ENCODE data around the gene DPP10.

DNA sequence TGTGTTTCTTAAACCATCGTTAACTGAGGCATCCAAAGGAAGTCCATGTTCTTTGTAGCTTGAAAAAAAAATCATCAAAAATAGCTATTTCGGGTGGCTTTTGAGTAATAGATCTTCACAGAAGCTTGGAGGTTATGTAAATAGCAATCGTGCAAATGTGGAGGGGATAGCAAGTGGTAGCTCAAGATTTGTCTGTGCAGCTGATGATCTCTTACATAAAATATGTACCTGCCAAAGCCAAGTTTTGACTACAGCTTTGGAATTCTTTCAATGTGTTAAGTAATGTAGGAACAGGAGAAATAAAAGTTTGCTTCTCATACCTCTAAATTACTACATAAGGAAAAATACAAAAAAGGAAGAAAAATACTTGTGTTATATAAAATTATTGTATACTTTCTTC is 1432.0 kb downstream of the DPP10 start:
- TF ChIP-seq ZNF274 (IDR thresholded peaks at IDR 0.05; ENCODE audit: low read depth, low read length) (no peak), YY1 (IDR thresholded peaks at IDR 0.05; ENCODE audit: insufficient read depth, insufficient read length) (no peak)

Measured in NT2/D1 (cell line).